HEK293T (cell line): ENCODE data around the gene SIAH1.

Experiments used
- ARNT ChIP-seq: fragments of 450-650 bp; IDR thresholded peaks from 2 replicates; pipeline ENCODE4 v1.6.1; 2017; ENCODE audit warnings: mild to moderate bottlenecking
- BHLHE40 ChIP-seq: fragments of 450-650 bp; IDR thresholded peaks from 2 replicates; pipeline ENCODE4 v1.6.1; 2016; ENCODE audit warnings: mild to moderate bottlenecking, moderate library complexity, borderline replicate concordance
- LEF1 ChIP-seq: fragments of 450-650 bp; IDR thresholded peaks from 2 replicates; pipeline ENCODE4 v1.6.1; 2017; ENCODE audit warnings: mild to moderate bottlenecking, borderline replicate concordance
- NFRKB ChIP-seq: fragments of 450-650 bp; IDR thresholded peaks from 2 replicates; pipeline ENCODE4 v1.6.1; 2016; ENCODE audit warnings: mild to moderate bottlenecking, moderate library complexity
- SP1 ChIP-seq: fragments of 450-650 bp; IDR thresholded peaks from 2 replicates; pipeline ENCODE4 v1.6.1; 2017
- SUZ12 ChIP-seq: fragments of 450-650 bp; IDR thresholded peaks from 2 replicates; pipeline ENCODE4 v1.6.1; 2016; ENCODE audit warnings: mild to moderate bottlenecking

DNA sequence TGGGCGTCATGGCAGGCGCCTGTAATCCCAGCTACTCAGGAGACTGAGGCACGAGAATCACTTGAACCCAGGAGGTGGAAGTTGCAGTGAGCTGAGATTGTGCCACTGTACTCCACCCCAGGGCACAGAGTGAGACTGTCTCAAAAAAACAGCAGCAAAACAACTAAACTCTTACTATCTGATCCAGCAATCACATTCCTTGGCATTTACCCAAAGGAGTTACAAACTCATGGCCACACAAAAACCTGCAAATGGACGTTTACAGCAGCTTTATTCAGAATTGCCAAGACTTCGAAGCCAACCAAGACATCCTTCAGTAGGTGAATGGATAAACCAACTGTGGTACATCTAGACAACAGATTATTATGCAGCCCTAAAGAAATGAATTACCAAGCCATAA, 4.0 kb downstream of the SIAH1 start:
- TF ChIP-seq SP1 (no peak), SUZ12 (no peak), LEF1 (no peak), BHLHE40 (no peak), ARNT (no peak), NFRKB (no peak)
